ENCODE results near the gene CACNA1A.

- TF ChIP-seq, protein P1, sequence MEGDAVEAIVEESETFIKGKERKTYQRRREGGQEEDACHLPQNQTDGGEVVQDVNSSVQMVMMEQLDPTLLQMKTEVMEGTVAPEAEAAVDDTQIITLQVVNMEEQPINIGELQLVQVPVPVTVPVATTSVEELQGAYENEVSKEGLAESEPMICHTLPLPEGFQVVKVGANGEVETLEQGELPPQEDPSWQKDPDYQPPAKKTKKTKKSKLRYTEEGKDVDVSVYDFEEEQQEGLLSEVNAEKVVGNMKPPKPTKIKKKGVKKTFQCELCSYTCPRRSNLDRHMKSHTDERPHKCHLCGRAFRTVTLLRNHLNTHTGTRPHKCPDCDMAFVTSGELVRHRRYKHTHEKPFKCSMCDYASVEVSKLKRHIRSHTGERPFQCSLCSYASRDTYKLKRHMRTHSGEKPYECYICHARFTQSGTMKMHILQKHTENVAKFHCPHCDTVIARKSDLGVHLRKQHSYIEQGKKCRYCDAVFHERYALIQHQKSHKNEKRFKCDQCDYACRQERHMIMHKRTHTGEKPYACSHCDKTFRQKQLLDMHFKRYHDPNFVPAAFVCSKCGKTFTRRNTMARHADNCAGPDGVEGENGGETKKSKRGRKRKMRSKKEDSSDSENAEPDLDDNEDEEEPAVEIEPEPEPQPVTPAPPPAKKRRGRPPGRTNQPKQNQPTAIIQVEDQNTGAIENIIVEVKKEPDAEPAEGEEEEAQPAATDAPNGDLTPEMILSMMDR (IDR thresholded peaks at IDR 0.05; ENCODE audit: insufficient read depth, low read length, poor library complexity, severe bottlenecking), result no peak
- no peak for TF ChIP-seq EZH2phosphoT487 (conservative IDR thresholded peaks at IDR 0.05; ENCODE audit: low read length)
Measured at GRCh38 chr19:13343514-13343913, 162.8 kb downstream of the CACNA1A start.

All from SU-DHL-6 (cell line).